Stomach smooth muscle (tissue), 2 donors: ENCODE data around the gene TTLL7.

Experiments used
- H3K27ac ChIP-seq: one replicate; pipeline ENCODE4 v1.7.0; 2013; ENCODE audit warnings: mild to moderate bottlenecking, low read length, inconsistent platforms
- H3K27me3 ChIP-seq, 2 donors: one replicate each; pipeline ENCODE4 v1.7.0; 2013; ENCODE audit warnings: low read length in 2 of 2; ENCODE audit not compliant: insufficient read depth in 2 of 2, control insufficient read depth in 1 of 2
- H3K36me3 ChIP-seq, 2 donors: one replicate each; pipeline ENCODE4 v1.7.0; 2013; ENCODE audit warnings: low read length in 2 of 2; ENCODE audit not compliant: control insufficient read depth in 2 of 2, insufficient read depth in 2 of 2
- H3K4me1 ChIP-seq: one replicate; pipeline ENCODE4 v1.7.0; 2013; ENCODE audit warnings: low read length; ENCODE audit not compliant: control insufficient read depth, insufficient read depth
- H3K4me3 ChIP-seq, 2 donors: one replicate each; pipeline ENCODE4 v1.7.0; 2013; ENCODE audit warnings: low read length in 2 of 2
- H3K9ac ChIP-seq, 2 donors: one replicate each; pipeline ENCODE4 v1.7.0; 2013; ENCODE audit warnings: low read length in 2 of 2, mild to moderate bottlenecking in 1 of 2
- H3K9me3 ChIP-seq, 2 donors: one replicate each; pipeline ENCODE4 v1.7.0; 2013; ENCODE audit warnings: low read length in 2 of 2; ENCODE audit not compliant: control insufficient read depth in 2 of 2
- donor health status: healthy.
- donor health status: Pancreatic carcinoma.

TTLL7 gene

DNA sequence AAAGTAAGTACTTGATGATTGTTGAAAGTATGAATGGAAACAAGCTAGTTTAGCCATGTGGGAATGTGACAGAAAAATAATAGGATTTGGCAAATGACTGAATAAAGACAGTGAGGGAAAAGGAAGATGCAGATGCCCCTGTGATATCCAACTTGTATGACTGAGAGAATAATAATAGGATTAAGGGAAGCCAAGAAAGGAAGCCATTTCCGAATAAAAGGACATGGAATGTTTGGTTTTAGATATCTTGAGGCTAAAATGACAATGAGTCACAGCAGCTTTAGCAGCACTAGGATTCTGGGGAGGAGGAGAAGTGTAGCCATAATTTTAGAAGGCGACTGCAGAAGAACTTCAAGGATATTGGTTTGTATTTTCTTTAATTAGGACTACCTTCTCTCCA, 109.2 kb downstream of the TTLL7 start:
- Histone ChIP-seq H3K4me3 (no peak overlapping the region), H3K4me1 (no peaks in the 10 kb centered on the region), H3K9me3 (no peaks in the 10 kb centered on the region), H3K27ac (no peak overlapping the region), H3K27me3 (no peaks in the 10 kb centered on the region), H3K36me3 (peaks cover 2 to 5% of the 10 kb centered on the region in 2 donors), H3K9ac (no peak overlapping the region)

- Histone ChIP-seq H3K4me3 (no peak overlapping the region), H3K27me3 (no peaks in the 10 kb centered on the region), H3K36me3 (peaks cover 5 to 9% of the 10 kb centered on the region in 2 donors), H3K4me1 (no peaks in the 10 kb centered on the region), H3K9me3 (no peaks in the 10 kb centered on the region), H3K9ac (no peak overlapping the region), H3K27ac (no peak overlapping the region)
These were observed 111.4 kb downstream of the TTLL7 start for GRCh38 chr1:83887483-83887882.

- Histone ChIP-seq H3K27ac (no peak overlapping the region), H3K9ac (no peak overlapping the region), H3K36me3 (peaks cover 3 to 9% of the 10 kb centered on the region in 2 donors), H3K27me3 (no peaks in the 10 kb centered on the region), H3K9me3 (no peaks in the 10 kb centered on the region), H3K4me3 (no peak overlapping the region), H3K4me1 (no peaks in the 10 kb centered on the region)
These were observed 115.0 kb downstream of the TTLL7 start for GRCh38 chr1:83883979-83884378.

DNA sequence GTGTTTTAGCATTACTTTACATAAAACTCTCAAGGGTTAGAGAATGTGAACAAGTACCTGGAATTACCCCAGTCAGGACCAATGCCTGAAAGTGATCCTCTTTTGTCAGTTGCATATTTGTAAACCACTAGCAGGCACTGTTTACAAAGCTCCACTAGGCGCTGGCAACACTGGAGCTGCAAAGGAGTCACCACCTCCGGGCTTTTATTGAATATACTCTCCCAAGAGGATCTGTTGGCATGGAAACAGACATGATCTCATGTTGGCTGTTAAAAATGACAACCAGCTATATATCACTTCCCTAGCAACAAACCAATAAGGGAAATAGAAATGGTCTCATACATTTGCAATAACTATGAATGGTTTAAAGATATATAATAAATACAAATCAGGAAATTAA, 116.0 kb downstream of the TTLL7 start:
- H3K27me3 ChIP-seq, result no peaks in the 10 kb centered on the region
- no peak overlapping the region for H3K27ac ChIP-seq
- no peaks in the 10 kb centered on the region for H3K9me3 ChIP-seq
- H3K36me3 ChIP-seq, result peaks cover 3 to 10% of the 10 kb centered on the region in 2 donors
- H3K4me1 ChIP-seq, result no peaks in the 10 kb centered on the region
- no peak overlapping the region for H3K9ac ChIP-seq
- H3K4me3 ChIP-seq, result no peak overlapping the region

- H3K27ac ChIP-seq, result no peak overlapping the region
- no peak overlapping the region for H3K9ac ChIP-seq
- no peaks in the 10 kb centered on the region for H3K27me3 ChIP-seq
- H3K36me3 ChIP-seq, result no peaks in the 10 kb centered on the region
- H3K9me3 ChIP-seq, result no peaks in the 10 kb centered on the region
- H3K4me1 ChIP-seq, result no peaks in the 10 kb centered on the region
- no peak overlapping the region for H3K4me3 ChIP-seq
These were observed 126.4 kb downstream of the TTLL7 start for GRCh38 chr1:83872515-83872914.

DNA sequence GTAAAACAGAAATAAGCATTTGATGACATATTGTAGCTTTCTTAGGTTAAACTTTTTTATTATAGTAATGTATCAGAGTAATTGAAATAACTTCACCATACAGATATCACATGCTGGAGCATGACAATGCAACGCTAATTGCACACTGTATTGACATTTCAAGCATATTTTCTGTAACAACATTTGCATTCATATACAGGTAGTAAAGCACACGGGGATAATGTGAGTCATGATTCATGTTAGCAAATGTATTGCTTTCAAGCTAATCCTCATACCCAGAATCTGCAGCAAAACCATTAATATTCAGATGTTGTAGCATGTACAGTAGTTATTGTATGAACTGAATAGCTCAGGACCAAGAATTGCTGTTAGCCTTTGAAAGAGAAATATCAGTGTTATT, 133.9 kb downstream of the TTLL7 start:
- peaks cover 0 to 7% of the 10 kb centered on the region in 2 donors for H3K27me3 ChIP-seq
- no peak overlapping the region for H3K4me3 ChIP-seq
- H3K9me3 ChIP-seq, result no peaks in the 10 kb centered on the region
- no peaks in the 10 kb centered on the region for H3K36me3 ChIP-seq
- H3K27ac ChIP-seq, result no peak overlapping the region
- H3K4me1 ChIP-seq, result no peaks in the 10 kb centered on the region
- H3K9ac ChIP-seq, result no peak overlapping the region

DNA sequence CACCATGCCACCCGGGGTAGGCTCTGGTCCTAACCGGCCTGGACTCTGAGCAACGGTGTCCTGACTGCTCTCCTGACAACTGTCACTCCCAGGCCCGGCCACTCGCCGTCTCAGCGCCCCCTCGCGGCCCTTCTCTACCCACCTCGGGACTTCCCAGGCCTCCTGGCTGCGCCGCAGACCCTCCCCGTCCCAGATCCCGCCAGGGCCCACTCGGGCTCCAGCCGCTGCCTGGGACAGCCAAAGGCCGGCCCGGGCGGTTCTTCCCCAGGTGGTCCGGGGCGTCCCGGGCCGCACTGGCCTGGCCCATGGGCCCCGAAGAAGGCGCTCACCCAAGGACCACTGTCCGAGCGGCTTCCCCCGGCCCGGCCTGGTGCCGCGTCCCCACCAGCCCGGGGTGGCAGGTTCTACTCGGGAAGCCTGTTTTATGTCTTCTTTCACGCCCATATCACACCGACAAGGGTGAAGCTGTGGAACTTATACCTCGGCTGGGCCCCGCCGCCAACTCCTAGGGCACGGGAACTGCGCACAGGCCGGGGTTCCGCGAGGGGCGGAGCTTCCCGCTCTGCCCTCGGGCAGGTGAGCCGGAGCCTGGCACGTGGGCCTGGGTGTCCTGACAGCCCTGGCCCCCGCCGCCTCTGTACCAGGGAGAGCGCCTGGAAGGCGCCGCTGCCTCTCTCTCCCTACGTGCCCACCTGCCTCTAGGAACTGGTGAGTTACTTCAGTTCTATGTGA, 138.3 kb downstream of the TTLL7 start:
- peaks cover 0 to 7% of the 10 kb centered on the region in 2 donors for H3K27me3 ChIP-seq
- no peaks in the 10 kb centered on the region for H3K36me3 ChIP-seq
- H3K27ac ChIP-seq, result no peak overlapping the region
- H3K4me3 ChIP-seq, result peak overlapping the region; percentile 54 to 69
- H3K9ac ChIP-seq, result peak overlapping the region; percentile 52 to 57
- H3K9me3 ChIP-seq, result no peaks in the 10 kb centered on the region
- no peaks in the 10 kb centered on the region for H3K4me1 ChIP-seq

- no peaks in the 10 kb centered on the region for H3K4me1 ChIP-seq
These were observed 141.2 kb downstream of the TTLL7 start for GRCh38 chr1:83857716-83858115.

GRCh38 chr1:83857103-83857502, 141.8 kb downstream of the TTLL7 start:
- Histone ChIP-seq H3K9me3 (no peaks in the 10 kb centered on the region), H3K36me3 (no peaks in the 10 kb centered on the region), H3K4me3 (no peak overlapping the region), H3K9ac (no peak overlapping the region), H3K27me3 (peaks cover 0 to 7% of the 10 kb centered on the region in 2 donors), H3K27ac (no peak overlapping the region), H3K4me1 (no peaks in the 10 kb centered on the region)

More at GRCh38 chr1:83857716-83858115, 141.2 kb downstream of the TTLL7 start:
- Histone ChIP-seq H3K27ac (no peak overlapping the region), H3K4me3 (no peak overlapping the region), H3K9ac (no peak overlapping the region), H3K27me3 (peaks cover 0 to 7% of the 10 kb centered on the region in 2 donors), H3K9me3 (no peaks in the 10 kb centered on the region), H3K36me3 (no peaks in the 10 kb centered on the region)

DNA sequence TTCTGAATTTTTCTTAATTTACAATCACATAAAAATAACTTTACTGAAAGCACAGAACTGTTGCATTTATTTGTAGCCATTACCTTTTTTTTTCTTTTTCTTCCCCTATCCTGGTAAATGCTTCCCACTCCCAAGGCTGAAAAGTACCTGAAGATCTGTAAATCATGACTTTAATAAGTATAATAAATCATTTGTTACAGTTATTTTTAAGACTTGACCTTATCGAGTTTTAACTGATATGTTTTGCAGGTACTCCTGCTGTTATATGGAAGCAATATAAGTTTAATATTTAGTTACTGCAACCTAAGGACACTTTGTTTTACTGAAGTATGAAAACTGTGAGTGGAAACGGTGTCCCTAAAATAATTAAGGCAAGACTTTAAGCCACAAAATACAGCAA, 142.6 kb downstream of the TTLL7 start:
- Histone ChIP-seq H3K9me3 (no peaks in the 10 kb centered on the region), H3K4me1 (no peaks in the 10 kb centered on the region), H3K27ac (no peak overlapping the region), H3K36me3 (no peaks in the 10 kb centered on the region), H3K27me3 (peaks cover 0 to 7% of the 10 kb centered on the region in 2 donors), H3K4me3 (no peak overlapping the region), H3K9ac (no peak overlapping the region)

- Histone ChIP-seq H3K9me3 (no peaks in the 10 kb centered on the region), H3K4me1 (no peaks in the 10 kb centered on the region), H3K9ac (no peak overlapping the region)
These were observed 144.5 kb downstream of the TTLL7 start for GRCh38 chr1:83854456-83854855.

More at GRCh38 chr1:83854456-83854855, 144.5 kb downstream of the TTLL7 start:
- no peak overlapping the region for H3K4me3 ChIP-seq
- no peak overlapping the region for H3K27ac ChIP-seq
- no peaks in the 10 kb centered on the region for H3K27me3 ChIP-seq
- H3K36me3 ChIP-seq, result no peaks in the 10 kb centered on the region
